ENCODE measurements around the gene TAS2R31.

- TF ChIP-seq CTCF (IDR thresholded peaks at IDR 0.05) (no peak), POLR2A (IDR thresholded peaks at IDR 0.05) (no peak)
These were observed 17.0 kb downstream of the TAS2R31 start for GRCh38 chr12:11014234-11014633.

Data from uterus (tissue), 2 donors.